Stimulated activated naive CD8-positive, alpha-beta T cell treated with anti-CD3 and anti-CD28 coated beads, Interleukin-15, Interleukin-2, amounts not matched to agents 100 ng/mL and 50 ng/mL, for 24 hours (primary cell): Measurements from ENCODE around the gene RAET1E.
A peak's percentile ranks its signal among the peaks of the same experiment; 100 is the strongest.
"Not testable (repeated sequence)": the region's sequence is repeated elsewhere in the genome, so short reads cannot be mapped to it uniquely, and the experiment has no call there.

Experiments used
- H3K27ac Mint-ChIP-seq: one replicate; pipeline ENCODE4 v1.8.0; 2021; ENCODE audit warnings: mild to moderate bottlenecking, mixed read lengths
- H3K27me3 Mint-ChIP-seq: one replicate; pipeline ENCODE4 v1.8.0; 2021; ENCODE audit warnings: mixed read lengths
- H3K36me3 Mint-ChIP-seq: one replicate; pipeline ENCODE4 v1.8.0; 2021; ENCODE audit warnings: low read depth, mixed read lengths
- H3K4me1 Mint-ChIP-seq: one replicate; pipeline ENCODE4 v1.8.0; 2021; ENCODE audit warnings: low read depth, mixed read lengths
- H3K4me3 Mint-ChIP-seq: one replicate; pipeline ENCODE4 v1.8.0; 2021; ENCODE audit warnings: mild to moderate bottlenecking, mixed read lengths
- H3K9me3 Mint-ChIP-seq: one replicate; pipeline ENCODE4 v1.8.0; 2021; ENCODE audit warnings: mixed read lengths

Gene RAET1E

GRCh38 chr6:149922091-149922490 lies 24.2 kb upstream of the RAET1E start:
- Mint-ChIP-seq H3K27me3 (peaks cover 72% of the 10 kb centered on the region), H3K4me1 (peaks cover 16% of the 10 kb centered on the region), H3K4me3 (peak overlapping the region; percentile 16)
- not testable (repeated sequence) for H3K36me3 Mint-ChIP-seq, H3K9me3 Mint-ChIP-seq, H3K27ac Mint-ChIP-seq

GRCh38 chr6:149921361-149921760 lies 23.4 kb upstream of the RAET1E start:
- no peaks in the 10 kb centered on the region for H3K9me3 Mint-ChIP-seq
- peaks cover 15% of the 10 kb centered on the region for H3K4me1 Mint-ChIP-seq
- no peak overlapping the region for H3K27ac Mint-ChIP-seq
- no peaks in the 10 kb centered on the region for H3K36me3 Mint-ChIP-seq
- H3K27me3 Mint-ChIP-seq = peaks cover 67% of the 10 kb centered on the region
- H3K4me3 Mint-ChIP-seq = no peak overlapping the region

GRCh38 chr6:149919834-149920225 lies 21.9 kb upstream of the RAET1E start:
- Mint-ChIP-seq H3K27ac (no peak overlapping the region), H3K4me1 (peaks cover 12% of the 10 kb centered on the region), H3K9me3 (no peaks in the 10 kb centered on the region), H3K36me3 (no peaks in the 10 kb centered on the region), H3K4me3 (no peak overlapping the region), H3K27me3 (peaks cover 55% of the 10 kb centered on the region)

GRCh38 chr6:149919126-149919833 lies 21.4 kb upstream of the RAET1E start:
- H3K4me3 Mint-ChIP-seq, H3K9me3 Mint-ChIP-seq, H3K36me3 Mint-ChIP-seq, H3K27ac Mint-ChIP-seq: not testable (repeated sequence)
- Mint-ChIP-seq H3K27me3 (peaks cover 52% of the 10 kb centered on the region), H3K4me1 (peaks cover 12% of the 10 kb centered on the region)

- Mint-ChIP-seq H3K27ac (no peak overlapping the region), H3K4me1 (peaks cover 9% of the 10 kb centered on the region), H3K9me3 (no peaks in the 10 kb centered on the region), H3K27me3 (peaks cover 52% of the 10 kb centered on the region), H3K4me3 (no peak overlapping the region), H3K36me3 (no peaks in the 10 kb centered on the region)
Measured at GRCh38 chr6:149918151-149918905, 20.4 kb upstream of the RAET1E start.

GRCh38 chr6:149917679-149918078 lies 19.8 kb upstream of the RAET1E start:
- Mint-ChIP-seq H3K4me3 (no peak overlapping the region), H3K27me3 (peaks cover 49% of the 10 kb centered on the region), H3K27ac (no peak overlapping the region), H3K4me1 (peaks cover 2% of the 10 kb centered on the region), H3K9me3 (no peaks in the 10 kb centered on the region), H3K36me3 (no peaks in the 10 kb centered on the region)

GRCh38 chr6:149915970-149916865 lies 18.3 kb upstream of the RAET1E start:
- Mint-ChIP-seq H3K27ac (no peak overlapping the region), H3K4me3 (no peak overlapping the region), H3K4me1 (no peaks in the 10 kb centered on the region), H3K36me3 (no peaks in the 10 kb centered on the region), H3K27me3 (peaks cover 40% of the 10 kb centered on the region), H3K9me3 (no peaks in the 10 kb centered on the region)

- Mint-ChIP-seq H3K9me3 (peaks cover 4% of the 10 kb centered on the region), H3K36me3 (no peaks in the 10 kb centered on the region), H3K4me1 (no peaks in the 10 kb centered on the region), H3K27me3 (peaks cover 29% of the 10 kb centered on the region), H3K27ac (no peak overlapping the region), H3K4me3 (no peak overlapping the region)
Measured at GRCh38 chr6:149913540-149914240, 15.8 kb upstream of the RAET1E start.

GRCh38 chr6:149913085-149913484 lies 15.2 kb upstream of the RAET1E start:
- Mint-ChIP-seq H3K9me3 (peaks cover 6% of the 10 kb centered on the region), H3K27ac (no peak overlapping the region), H3K4me1 (no peaks in the 10 kb centered on the region), H3K27me3 (peaks cover 29% of the 10 kb centered on the region), H3K4me3 (no peak overlapping the region), H3K36me3 (no peaks in the 10 kb centered on the region)

GRCh38 chr6:149912680-149913079 lies 14.8 kb upstream of the RAET1E start:
- not testable (repeated sequence) for H3K27ac Mint-ChIP-seq, H3K4me1 Mint-ChIP-seq, H3K36me3 Mint-ChIP-seq, H3K4me3 Mint-ChIP-seq, H3K9me3 Mint-ChIP-seq
- H3K27me3 Mint-ChIP-seq = peaks cover 29% of the 10 kb centered on the region

GRCh38 chr6:149910721-149911151 lies 12.8 kb upstream of the RAET1E start:
- H3K36me3 Mint-ChIP-seq = no peaks in the 10 kb centered on the region
- peaks cover 29% of the 10 kb centered on the region for H3K27me3 Mint-ChIP-seq

GRCh38 chr6:149909701-149910470 lies 12.0 kb upstream of the RAET1E start:
- peaks cover 29% of the 10 kb centered on the region for H3K27me3 Mint-ChIP-seq
- H3K4me3 Mint-ChIP-seq = no peak overlapping the region
- no peaks in the 10 kb centered on the region for H3K4me1 Mint-ChIP-seq

More at GRCh38 chr6:149910721-149911151, 12.8 kb upstream of the RAET1E start:
- H3K27ac Mint-ChIP-seq = no peak overlapping the region
- no peak overlapping the region for H3K4me3 Mint-ChIP-seq
- H3K4me1 Mint-ChIP-seq = no peaks in the 10 kb centered on the region
- H3K9me3 Mint-ChIP-seq = peaks cover 10% of the 10 kb centered on the region

GRCh38 chr6:149908480-149908879 lies 10.6 kb upstream of the RAET1E start:
- not testable (repeated sequence) for H3K27ac Mint-ChIP-seq, H3K36me3 Mint-ChIP-seq, H3K9me3 Mint-ChIP-seq, H3K4me3 Mint-ChIP-seq, H3K4me1 Mint-ChIP-seq
- peaks cover 19% of the 10 kb centered on the region for H3K27me3 Mint-ChIP-seq

More at GRCh38 chr6:149909701-149910470, 12.0 kb upstream of the RAET1E start:
- H3K36me3 Mint-ChIP-seq = no peaks in the 10 kb centered on the region
- H3K27ac Mint-ChIP-seq = no peak overlapping the region
- H3K9me3 Mint-ChIP-seq = peaks cover 10% of the 10 kb centered on the region

GRCh38 chr6:149907317-149907716 lies 9.4 kb upstream of the RAET1E start:
- H3K27me3 Mint-ChIP-seq = peaks cover 21% of the 10 kb centered on the region
- no peak overlapping the region for H3K27ac Mint-ChIP-seq
- H3K4me1 Mint-ChIP-seq = no peaks in the 10 kb centered on the region
- H3K9me3 Mint-ChIP-seq = peaks cover 10% of the 10 kb centered on the region
- H3K36me3 Mint-ChIP-seq = no peaks in the 10 kb centered on the region
- no peak overlapping the region for H3K4me3 Mint-ChIP-seq
